Muscle of leg (tissue), 16 donors: ENCODE data around the gene DFFA. TPM values are rescaled to one million over a fixed set of nuclear protein-coding genes. Genes with fewer than 3 reads are reported as not detected.

Source experiments
- DNase-seq: peaks from one replicate; pipeline ENCODE4 v3.0.0; 2013
- H3K27ac ChIP-seq: one replicate; pipeline ENCODE4 v1.5.1; 2013; ENCODE audit warnings: mild to moderate bottlenecking, low read length, control low read depth
- H3K27me3 ChIP-seq: one replicate; pipeline ENCODE4 v1.6.1; 2013; ENCODE audit warnings: low read length; ENCODE audit not compliant: control insufficient read depth, insufficient read depth
- H3K36me3 ChIP-seq: one replicate; pipeline ENCODE4 v1.6.1; 2013; ENCODE audit warnings: low read length; ENCODE audit not compliant: control insufficient read depth, insufficient read depth
- H3K4me1 ChIP-seq: one replicate; pipeline ENCODE4 v1.6.1; 2013; ENCODE audit warnings: low read length; ENCODE audit not compliant: control insufficient read depth, insufficient read depth
- H3K4me3 ChIP-seq: one replicate; pipeline ENCODE4 v1.5.1; 2013; ENCODE audit warnings: low read length, control low read depth
- H3K9me3 ChIP-seq: replicated peaks from 2 replicates; pipeline ENCODE4 v1.6.1; 2013; ENCODE audit warnings: low read depth, low read length; ENCODE audit not compliant: control insufficient read depth
- WGBS: methylation state at CpG from one replicate; pipeline ENCODE4 v1.1.5; 2013; ENCODE audit warnings: missing lambda C conversion rate; ENCODE audit not compliant: insufficient coverage; 5-methylcytosine and 5-hydroxymethylcytosine counted together
- long read RNA-seq, 11 donors: transcript quantifications; one replicate each; lab custom pipeline, GENCODE V29; 2026
- polyA plus RNA-seq, 8 donors: library from polyadenylated mRNA; unstranded; fragments of 120-200 nt; gene quantifications; one replicate each; pipeline versions ENCODE4 v1.2.1 to v1.2.3, GENCODE V29; 2013; ENCODE audit warnings: inconsistent platforms in 1 of 8, low replicate concordance in 1 of 8; ENCODE audit not compliant: insufficient read length in 8 of 8, insufficient read depth in 1 of 8
- total RNA-seq: library from RNA; stranded (reverse); fragments of 120-200 nt; gene quantifications from one replicate; pipeline ENCODE4 v1.2.4, GENCODE V29; 2013

Gene DFFA, protein sequence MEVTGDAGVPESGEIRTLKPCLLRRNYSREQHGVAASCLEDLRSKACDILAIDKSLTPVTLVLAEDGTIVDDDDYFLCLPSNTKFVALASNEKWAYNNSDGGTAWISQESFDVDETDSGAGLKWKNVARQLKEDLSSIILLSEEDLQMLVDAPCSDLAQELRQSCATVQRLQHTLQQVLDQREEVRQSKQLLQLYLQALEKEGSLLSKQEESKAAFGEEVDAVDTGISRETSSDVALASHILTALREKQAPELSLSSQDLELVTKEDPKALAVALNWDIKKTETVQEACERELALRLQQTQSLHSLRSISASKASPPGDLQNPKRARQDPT
- 22.5 TPM for total RNA-seq
- polyA plus RNA-seq = 10 to 100 TPM; 16.8 to 25.9 (median 19.3) TPM
- long read RNA-seq, donor 1, full-length matches to known transcripts = 6 of 6 reads
- long read RNA-seq, donor 1, partial matches to known transcripts = 0 of 6 reads
- long read RNA-seq, donor 1, other reads (novel, unspliced or antisense) = 0 of 6 reads
- long read RNA-seq, donor 2 = 0 reads
- long read RNA-seq, donor 3, full-length matches to known transcripts = 9 of 9 reads
- long read RNA-seq, donor 3, partial matches to known transcripts = 0 of 9 reads
- long read RNA-seq, donor 3, other reads (novel, unspliced or antisense) = 0 of 9 reads
- long read RNA-seq, donor 4, full-length matches to known transcripts = 9 of 9 reads
- long read RNA-seq, donor 4, partial matches to known transcripts = 0 of 9 reads
- long read RNA-seq, donor 4, other reads (novel, unspliced or antisense) = 0 of 9 reads
- long read RNA-seq, donor 5, full-length matches to known transcripts = 22 of 22 reads
- long read RNA-seq, donor 5, partial matches to known transcripts = 0 of 22 reads
- long read RNA-seq, donor 5, other reads (novel, unspliced or antisense) = 0 of 22 reads
- long read RNA-seq, donor 6, full-length matches to known transcripts = 13 of 13 reads
- long read RNA-seq, donor 6, partial matches to known transcripts = 0 of 13 reads
- long read RNA-seq, donor 6, other reads (novel, unspliced or antisense) = 0 of 13 reads
- long read RNA-seq, donor 7, full-length matches to known transcripts = 9 of 23 reads
- long read RNA-seq, donor 7, partial matches to known transcripts = 14 of 23 reads
- long read RNA-seq, donor 7, other reads (novel, unspliced or antisense) = 0 of 23 reads
- long read RNA-seq, donor 8, full-length matches to known transcripts = 7 of 7 reads
- long read RNA-seq, donor 8, partial matches to known transcripts = 0 of 7 reads
- long read RNA-seq, donor 8, other reads (novel, unspliced or antisense) = 0 of 7 reads
- long read RNA-seq, donor 9, full-length matches to known transcripts = 9 of 9 reads
- long read RNA-seq, donor 9, partial matches to known transcripts = 0 of 9 reads
- long read RNA-seq, donor 9, other reads (novel, unspliced or antisense) = 0 of 9 reads
- long read RNA-seq, donor 10, full-length matches to known transcripts = 12 of 12 reads
- long read RNA-seq, donor 10, partial matches to known transcripts = 0 of 12 reads
- long read RNA-seq, donor 10, other reads (novel, unspliced or antisense) = 0 of 12 reads
- long read RNA-seq, donor 11, full-length matches to known transcripts = 4 of 4 reads
- long read RNA-seq, donor 11, partial matches to known transcripts = 0 of 4 reads
- long read RNA-seq, donor 11, other reads (novel, unspliced or antisense) = 0 of 4 reads

DNA sequence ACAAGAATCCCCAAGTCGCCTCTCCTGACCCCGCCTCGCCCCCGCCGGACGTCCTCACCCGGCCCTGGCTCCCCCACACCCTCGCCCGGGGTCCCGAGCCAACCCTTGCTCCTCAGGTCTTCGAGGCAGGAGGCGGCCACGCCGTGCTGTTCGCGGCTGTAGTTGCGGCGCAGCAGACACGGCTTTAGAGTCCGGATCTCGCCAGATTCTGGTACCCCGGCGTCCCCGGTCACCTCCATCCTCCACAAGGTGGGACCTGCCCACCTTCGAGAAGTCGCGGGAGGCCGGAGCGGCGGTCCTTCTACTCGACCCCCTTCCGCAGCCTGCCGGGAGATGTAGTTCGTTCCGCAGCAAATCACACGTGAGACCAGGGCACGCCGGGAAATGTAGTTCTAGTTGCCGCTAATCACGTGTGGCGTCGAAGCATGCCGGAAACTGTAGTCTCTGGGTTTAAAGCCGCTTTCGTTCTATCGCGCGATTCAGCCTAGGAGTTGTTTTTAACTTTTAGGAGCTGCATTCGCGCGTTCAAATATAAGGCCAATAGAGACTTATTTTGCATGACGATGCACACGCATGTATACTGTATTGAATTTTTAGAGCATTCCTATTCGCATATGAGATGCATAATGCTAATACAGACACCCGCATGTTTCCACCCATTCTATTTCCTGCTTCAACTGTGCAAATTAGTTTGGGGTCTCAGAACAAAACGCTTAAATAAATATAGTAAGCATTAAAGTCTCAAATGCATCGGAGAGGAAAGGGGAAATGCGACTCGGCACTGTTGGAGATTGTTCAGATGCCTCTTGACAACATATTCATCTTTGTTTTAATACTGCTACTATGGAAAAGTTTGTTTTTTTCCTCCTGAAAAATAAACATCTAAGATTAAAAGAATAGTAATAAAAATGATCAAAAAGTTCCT, at the start of gene DFFA:
Gene DFFA (minus strand): TSS at position 310 of the 925 bp plus-strand sequence. CDS start 71 bp downstream, at position 239.
- Histone ChIP-seq H3K27ac (peak within 1 kb of the TSS; percentile 85), H3K9me3 (no peaks in the 10 kb centered on the region), H3K4me3 (peak within 1 kb of the TSS; percentile 91), H3K27me3 (no peaks in the 10 kb centered on the region), H3K4me1 (peaks cover 8% of the 10 kb centered on the region), H3K36me3 (peaks cover 17% of the 10 kb centered on the region)
- WGBS = 0% methylated on average over 38 of the region's 59 CpGs
- DNase-seq = peak; percentile 99

DNA sequence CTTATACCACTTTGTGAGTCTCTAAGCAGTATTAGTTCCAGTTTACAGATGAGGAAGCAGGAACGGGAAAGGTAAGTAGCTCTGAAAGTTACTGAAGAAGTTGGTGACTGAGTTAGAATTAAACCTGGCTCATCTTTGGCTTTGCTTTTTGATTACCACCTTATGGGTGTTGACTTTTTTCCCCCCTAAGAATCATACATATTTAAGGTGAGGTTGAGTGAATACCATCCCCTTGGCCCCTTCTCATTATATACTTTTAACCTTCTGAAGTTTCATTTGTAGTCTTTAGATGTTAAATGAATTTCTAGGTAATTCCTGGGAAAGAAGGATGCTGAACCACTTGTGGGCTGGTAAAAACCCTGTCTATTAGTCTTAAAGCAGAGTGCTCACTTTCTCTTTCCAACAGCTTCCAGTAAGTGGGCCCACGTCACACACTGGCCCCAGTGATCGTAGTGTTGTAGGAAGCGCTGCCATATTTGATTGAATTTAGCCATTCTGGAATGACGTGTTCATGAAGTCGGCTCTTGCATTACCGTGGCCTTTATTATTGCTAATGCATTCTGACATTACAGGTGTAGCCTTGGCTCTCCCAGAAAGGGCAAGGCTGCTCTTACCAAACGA, 49.3 kb upstream of the DFFA start:
- Histone ChIP-seq H3K27ac (no peak overlapping the region), H3K4me3 (no peak overlapping the region), H3K9me3 (no peaks in the 10 kb centered on the region), H3K27me3 (no peaks in the 10 kb centered on the region), H3K36me3 (peaks cover 2% of the 10 kb centered on the region), H3K4me1 (peaks cover 7% of the 10 kb centered on the region)
- no peak for DNase-seq
- WGBS = 91% methylated on average over 6 of the region's 8 CpGs

DNA sequence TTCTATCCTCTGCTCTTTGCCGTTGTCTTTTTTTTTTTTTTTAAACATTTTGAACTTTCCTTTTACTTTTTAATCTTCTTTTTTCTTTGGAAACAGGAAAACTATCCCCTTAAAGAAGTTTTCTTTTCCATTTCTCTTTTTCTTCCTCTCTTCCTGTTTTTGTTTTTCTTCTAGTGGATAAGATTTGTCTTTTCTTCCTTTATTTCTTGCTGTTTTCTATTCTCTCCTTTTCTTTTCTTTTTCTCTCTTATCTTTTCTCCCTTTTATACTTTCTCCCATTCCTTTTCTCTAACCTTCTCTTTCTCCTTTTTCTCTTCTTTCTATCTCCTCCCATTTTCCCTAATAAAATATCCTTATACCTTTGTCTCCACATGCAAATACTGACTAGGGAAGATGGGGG, 48.6 kb upstream of the DFFA start:
- Histone ChIP-seq H3K4me1 (peaks cover 12% of the 10 kb centered on the region), H3K27me3 (no peaks in the 10 kb centered on the region), H3K27ac (no peak overlapping the region), H3K36me3 (peaks cover 2% of the 10 kb centered on the region), H3K4me3 (no peak overlapping the region), H3K9me3 (no peaks in the 10 kb centered on the region)
- no CpG with 5 or more reads among the region's 1 CpG for WGBS
- no peak for DNase-seq

DNA sequence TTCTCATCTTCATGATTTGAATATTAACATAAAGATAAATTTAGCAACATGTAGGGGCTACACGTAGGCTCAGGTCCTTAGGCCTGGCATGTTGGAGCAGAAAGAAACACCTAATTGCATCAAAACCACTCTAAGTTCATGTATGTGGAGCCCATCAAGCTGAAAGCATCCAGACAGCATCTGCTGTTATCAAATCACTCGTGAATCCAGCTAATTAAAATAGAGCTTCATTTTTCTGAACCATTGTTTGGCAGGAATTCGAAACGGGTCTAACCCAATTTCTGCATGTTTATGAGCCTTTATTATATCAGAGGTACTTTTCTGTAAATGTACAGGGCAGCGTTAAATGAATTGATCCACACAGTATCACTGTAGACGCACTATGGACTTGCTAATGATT, 48.2 kb upstream of the DFFA start:
- peaks cover 15% of the 10 kb centered on the region for H3K4me1 ChIP-seq
- no CpG with 5 or more reads among the region's 6 CpGs for WGBS
- no peaks in the 10 kb centered on the region for H3K27me3 ChIP-seq
- no peaks in the 10 kb centered on the region for H3K9me3 ChIP-seq
- H3K36me3 ChIP-seq = peaks cover 2% of the 10 kb centered on the region
- no peak for DNase-seq
- H3K4me3 ChIP-seq = no peak overlapping the region
- H3K27ac ChIP-seq = no peak overlapping the region

DNA sequence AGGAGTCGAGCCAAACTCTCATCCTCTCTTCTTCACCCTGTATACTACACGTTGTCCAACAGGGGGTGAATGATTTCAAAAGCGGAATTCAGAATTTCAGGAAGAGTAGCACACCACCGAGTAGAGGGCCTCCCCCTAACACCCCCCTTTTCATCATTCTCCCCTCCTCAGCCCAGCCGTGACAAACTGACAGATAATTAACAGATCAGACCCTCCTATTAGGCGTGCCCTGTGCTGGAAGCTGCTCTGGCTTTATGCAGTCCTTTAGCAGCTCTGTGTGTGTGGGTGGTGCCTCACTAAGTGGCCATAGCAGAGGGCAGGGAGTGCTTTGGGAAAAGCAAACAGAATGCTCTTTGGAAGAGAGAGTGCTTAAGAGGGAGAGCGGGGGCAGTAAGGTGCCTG, 46.7 kb upstream of the DFFA start:
- Histone ChIP-seq H3K4me3 (no peak overlapping the region), H3K9me3 (no peaks in the 10 kb centered on the region), H3K27ac (no peak overlapping the region), H3K4me1 (peaks cover 15% of the 10 kb centered on the region), H3K27me3 (no peaks in the 10 kb centered on the region), H3K36me3 (peaks cover 2% of the 10 kb centered on the region)
- 60% methylated on average over 2 of the region's 7 CpGs for WGBS
- DNase-seq = no peak

DNA sequence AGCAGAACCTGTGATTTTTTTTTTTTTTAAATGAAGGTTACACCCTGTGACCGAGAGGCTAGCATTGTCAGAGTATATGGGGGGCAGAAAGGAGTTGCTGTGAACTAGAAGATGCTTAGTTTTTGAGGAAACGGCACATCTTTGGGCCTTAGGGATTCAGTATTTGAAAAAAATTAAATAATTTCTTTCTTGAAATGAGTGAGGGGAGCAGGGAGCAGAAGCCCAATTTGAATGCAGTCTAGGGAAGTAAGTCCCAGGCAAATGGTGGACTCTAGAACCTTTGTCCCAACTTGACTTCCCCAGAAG, 45.3 kb upstream of the DFFA start:
- no peak for DNase-seq
- WGBS = 82% methylated on average over 2 of the region's 2 CpGs
- H3K4me3 ChIP-seq = no peak overlapping the region
- peaks cover 15% of the 10 kb centered on the region for H3K4me1 ChIP-seq
- no peaks in the 10 kb centered on the region for H3K27me3 ChIP-seq
- H3K27ac ChIP-seq = no peak overlapping the region
- no peaks in the 10 kb centered on the region for H3K9me3 ChIP-seq
- H3K36me3 ChIP-seq = peaks cover 2% of the 10 kb centered on the region

DNA sequence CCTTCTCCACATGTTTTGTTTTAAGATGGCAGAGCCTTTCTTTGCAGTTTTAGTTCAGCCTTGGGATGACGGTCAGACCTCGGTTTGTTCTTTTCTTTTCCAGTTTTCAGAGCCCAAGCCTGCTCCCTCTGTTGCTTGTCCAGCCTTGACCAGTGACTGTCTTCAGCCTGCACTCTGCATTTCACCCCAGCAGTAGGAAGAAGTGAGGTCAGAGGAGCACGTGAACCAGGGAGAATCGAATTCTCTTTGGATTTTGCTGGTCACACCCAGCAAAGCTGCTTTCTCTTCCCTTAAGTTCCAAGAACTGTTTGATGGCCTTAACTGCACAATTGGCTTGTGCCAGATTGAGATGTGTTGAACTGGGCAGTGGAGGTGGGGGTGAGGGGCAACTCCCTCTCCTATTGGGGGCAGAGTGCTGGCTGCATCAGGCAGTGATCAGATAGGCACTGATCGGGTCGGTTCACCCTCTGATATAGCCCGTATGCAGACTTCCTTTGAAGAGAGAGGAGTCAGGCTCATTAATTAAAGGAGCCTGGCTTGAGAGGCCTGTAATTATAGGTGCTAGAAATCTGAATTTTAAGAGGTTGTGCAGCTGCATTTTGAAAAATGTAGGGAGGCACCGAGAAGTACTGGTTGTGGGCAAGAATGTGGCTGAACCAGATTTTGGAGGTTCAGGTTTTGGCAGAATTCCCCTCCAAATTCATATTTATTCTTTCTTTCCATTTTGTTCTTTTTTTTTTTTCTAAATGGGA, 44.8 kb upstream of the DFFA start:
- WGBS = 54% methylated on average over 5 of the region's 8 CpGs

More for the DNA sequence above, 44.8 kb upstream of the DFFA start:
- Histone ChIP-seq H3K4me1 (peaks cover 15% of the 10 kb centered on the region), H3K27ac (no peak overlapping the region), H3K9me3 (no peaks in the 10 kb centered on the region), H3K36me3 (peaks cover 2% of the 10 kb centered on the region), H3K4me3 (no peak overlapping the region), H3K27me3 (no peaks in the 10 kb centered on the region)
- DNase-seq = no peak
